HUDEP-2 (cell line): ENCODE results near the gene KDSR.
A peak's percentile ranks its signal among the peaks of the same experiment; 100 is the strongest.
"Not testable (repeated sequence)": the region's sequence is repeated elsewhere in the genome, so short reads cannot be mapped to it uniquely, and the experiment has no call there.

Source experiments
- DNase-seq, 76 experiments: peaks; one replicate each; lab custom pipeline; 2025; ENCODE audit not compliant: unreplicated experiment in 76 of 76; lab: John Stamatoyannopoulos, UW

The KDSR gene

DNA sequence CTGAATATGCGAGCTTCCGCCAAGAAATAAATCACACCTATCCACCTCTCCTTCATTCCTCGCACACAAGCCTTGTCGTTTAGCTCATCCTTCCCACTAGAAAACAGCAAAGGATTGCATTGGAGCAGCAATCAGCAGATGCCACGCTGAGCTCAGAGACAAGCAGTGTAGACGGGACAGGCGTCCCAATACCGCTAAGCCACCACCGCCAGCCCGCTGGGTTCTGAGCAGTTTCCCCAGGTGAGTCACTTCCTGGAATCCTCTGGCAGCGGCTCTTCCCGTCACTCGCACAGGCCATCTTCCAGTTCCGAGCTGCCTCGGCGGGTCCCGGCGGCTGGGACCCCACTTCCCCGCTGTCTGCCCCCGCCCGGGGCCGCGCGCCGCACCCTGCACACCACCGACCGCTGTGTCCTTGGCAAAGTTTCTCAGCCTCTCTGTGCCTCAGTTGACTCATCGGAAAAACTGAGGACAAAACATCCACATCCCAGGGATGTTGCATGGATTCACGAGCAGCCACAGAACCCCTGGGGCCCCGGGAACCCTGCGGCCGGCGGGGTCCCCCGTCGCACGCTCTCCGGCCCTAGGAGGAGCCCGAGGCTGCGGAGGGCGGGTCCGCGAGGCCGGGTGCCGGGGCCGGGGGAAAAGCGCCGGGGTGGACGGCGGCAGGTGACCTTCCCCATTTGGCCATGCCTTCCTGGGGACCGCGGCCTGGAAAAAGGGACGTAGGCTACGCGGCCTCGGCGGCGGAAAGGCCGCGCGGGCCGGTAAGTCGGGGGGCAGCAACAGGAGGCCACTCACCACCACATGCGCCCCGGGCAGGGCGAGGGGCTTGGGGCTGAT lies 573 bp downstream of the KDSR start:
- DNase-seq = peak in 23 of 76 experiments; percentile 2 to 52 (median 20)

DNA sequence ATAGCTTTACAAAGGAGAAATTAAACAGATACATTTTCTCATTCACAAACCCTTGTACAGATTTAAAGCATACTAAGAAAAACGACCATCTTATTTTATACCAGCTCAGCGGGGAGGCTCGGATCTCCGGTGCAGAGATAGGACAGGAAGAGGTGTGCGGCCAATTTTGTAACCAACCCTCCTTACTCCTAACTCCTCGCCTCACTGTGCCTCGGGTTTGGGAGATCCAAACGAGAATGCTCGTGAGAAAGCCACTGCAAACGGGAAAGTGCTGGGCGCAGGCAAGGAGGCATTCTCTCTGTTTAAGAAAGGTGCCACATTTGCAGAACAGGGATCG lies 1.2 kb downstream of the KDSR start:
- DNase-seq = no peak

DNA sequence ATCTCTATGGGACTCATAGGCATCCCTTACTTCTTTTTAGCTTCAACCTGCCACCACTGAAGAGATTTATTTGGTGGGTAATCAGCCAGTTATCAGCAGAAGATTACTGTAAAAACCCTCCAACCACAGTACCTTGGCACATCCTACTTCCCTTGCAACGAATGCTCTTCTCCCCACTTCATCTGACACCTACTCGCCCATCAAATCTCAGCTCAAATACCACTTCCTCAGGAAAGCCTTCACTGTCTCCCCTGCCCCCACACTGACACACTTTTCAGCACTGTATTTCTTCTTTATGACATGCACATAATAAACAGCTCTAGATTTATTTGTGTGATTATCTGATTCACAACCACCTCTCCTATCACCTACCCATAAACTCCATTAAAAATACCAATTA lies 3.1 kb downstream of the KDSR start:
- no peak for DNase-seq

DNA sequence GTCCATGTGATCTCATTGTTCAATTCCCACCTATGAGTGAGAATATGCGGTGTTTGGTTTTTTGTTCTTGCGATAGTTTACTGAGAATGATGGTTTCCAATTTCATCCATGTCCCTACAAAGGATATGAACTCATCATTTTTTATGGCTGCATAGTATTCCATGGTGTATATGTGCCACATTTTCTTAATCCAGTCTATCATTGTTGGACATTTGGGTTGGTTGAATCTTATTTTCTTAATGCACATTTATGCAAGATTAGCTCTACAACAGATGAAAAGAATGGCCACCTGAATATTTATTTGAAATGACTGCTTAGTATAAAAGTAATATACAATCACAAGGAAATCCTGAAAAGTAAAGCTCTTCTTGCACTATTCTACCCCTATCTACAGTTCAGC lies 3.6 kb downstream of the KDSR start:
- not testable (repeated sequence) for DNase-seq

DNA sequence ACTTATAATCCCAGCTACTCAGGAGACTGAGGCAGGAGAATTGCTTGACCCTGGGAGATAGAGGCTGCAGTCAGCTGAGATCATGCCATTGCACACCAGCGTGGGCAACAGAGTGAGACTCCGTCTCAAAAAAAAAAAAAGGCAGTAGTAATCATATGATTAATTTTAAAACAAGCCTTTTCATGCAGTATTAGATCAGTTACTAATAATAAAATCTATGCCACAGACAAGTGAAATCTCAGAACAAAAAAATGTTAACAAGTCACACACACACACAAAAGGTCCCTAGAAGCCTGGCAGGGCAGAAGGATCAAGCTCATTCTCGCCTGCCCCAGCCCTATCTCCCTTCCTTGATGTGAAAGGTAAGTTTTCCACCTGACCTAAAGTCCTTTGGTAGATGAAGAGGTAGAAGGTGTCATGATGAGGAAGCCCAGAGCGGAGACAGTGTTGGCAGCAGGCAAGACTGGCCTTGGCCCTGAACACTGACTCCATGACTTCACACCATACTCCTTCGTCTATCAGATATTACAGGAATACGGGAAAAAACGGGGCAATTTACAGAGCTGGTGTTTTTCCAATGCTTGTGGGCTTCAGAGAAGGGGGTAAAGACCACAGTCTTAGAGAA lies 10.6 kb downstream of the KDSR start:
- DNase-seq = no peak

DNA sequence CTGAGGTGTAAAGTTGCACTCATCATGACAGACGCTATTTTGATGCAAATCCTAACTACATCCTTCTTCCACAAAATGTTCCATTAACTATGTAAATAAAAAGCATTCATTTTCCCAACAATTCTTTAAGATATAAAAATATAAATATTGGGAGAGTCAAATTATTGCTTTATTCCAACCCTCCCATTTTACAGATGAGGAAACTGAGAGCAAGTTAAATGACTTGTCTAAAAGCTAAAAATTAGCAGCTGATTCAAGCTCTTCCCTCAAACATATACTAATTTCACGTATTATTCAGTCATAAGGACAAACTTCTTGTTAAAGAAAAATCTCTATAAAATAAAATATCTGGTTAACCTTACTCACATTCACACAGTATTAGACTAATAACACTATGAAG lies 16.8 kb downstream of the KDSR start:
- DNase-seq = no peak

DNA sequence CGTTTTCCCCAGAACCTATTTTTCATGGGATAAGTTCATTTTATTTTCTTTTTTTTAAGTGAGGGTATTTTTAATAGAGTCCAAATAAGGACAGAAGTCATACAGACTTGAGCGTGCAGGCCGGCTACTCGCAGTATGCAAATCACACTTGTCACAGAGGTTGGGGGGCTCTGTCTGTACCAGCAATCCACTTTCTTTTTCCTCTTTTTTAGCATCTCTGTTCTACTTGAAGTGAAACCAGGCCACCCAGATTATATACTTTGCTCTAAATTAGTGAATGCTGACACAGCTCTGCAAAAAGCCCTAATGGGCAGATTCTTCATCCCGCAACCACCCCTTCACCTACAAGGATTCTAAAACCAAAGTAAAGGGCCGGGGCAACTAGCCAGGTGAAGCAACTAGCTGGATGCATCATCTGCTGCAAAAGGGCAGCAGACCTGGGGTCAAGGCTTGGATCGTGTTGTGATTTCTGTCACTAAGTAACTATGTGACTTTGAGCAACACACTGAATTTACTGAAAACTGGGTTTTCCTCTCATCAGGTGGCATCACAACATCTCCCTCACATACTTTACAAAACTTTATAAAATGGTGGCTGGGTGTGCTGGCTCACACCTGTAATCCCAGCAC lies 18.4 kb downstream of the KDSR start:
- no peak for DNase-seq

DNA sequence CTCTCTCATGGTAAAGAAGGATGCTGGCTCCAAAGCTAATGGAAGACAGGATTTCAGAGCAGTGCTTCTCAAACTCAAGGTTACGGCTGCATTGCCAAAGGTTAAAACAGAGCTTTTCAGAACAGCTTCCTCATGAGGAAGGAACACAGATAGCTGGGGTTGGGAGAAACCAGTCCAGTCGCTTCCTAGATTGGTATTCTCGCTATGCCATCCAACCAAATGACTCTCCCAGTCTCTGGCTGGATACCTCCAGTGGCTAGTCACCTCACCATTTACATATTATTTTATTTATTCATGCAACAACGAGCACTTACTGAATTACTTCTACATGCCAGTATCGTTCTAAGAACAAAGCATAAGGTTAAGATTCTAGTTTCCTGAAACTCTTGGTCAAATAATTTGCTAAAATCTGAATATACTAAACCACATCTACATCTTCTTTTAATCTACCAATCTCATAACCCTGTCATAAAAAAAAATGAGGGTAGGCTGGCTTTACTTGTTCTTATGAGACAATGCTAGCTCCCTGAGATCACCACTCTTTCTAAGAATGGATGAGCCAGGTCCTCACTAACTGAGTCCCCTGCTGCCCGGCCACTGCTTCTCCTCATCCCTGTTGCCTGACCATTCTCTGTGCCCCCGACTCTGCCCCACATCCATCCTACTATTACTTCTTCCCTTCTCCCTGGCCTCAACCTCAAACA lies 20.4 kb downstream of the KDSR start:
- no peak for DNase-seq

DNA sequence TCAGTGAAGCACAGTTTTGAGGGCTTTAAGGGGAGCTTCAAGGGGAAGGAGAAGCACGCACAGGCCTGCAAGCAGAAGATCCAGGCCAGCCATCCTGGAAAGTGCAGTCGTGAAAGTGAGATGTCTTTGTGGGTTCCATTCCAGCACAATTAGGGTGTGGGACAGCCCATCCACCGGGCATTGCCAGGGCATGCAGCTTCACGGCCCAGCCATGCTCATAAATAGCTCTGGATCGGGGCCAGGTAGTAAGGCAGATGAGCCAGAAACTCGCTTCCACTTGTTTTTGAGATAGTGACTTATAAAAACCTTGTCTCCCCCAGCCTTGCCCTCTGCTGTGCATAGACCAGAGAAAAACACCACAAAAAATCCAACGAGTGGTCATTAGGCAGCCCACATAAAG lies 21.0 kb downstream of the KDSR start:
- DNase-seq = no peak

DNA sequence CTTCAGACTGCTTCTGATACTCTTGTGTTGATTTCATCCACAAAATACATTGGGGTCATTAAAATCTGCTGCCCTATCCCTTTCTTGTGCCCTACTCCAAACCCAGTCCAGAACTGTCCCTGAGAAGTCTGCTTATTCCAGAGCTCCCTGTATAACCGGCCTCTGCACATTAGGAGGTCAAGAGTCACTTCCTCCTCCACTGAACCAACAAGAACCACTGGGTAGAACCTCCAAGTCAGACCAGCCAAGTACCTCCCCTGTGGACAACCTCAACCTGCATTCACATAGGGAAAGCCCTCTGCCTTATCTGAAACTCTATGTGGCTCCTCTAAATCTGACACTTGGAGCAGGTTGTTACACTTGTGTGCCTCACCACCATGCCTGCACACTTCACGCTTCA lies 22.1 kb downstream of the KDSR start:
- DNase-seq = no peak

DNA sequence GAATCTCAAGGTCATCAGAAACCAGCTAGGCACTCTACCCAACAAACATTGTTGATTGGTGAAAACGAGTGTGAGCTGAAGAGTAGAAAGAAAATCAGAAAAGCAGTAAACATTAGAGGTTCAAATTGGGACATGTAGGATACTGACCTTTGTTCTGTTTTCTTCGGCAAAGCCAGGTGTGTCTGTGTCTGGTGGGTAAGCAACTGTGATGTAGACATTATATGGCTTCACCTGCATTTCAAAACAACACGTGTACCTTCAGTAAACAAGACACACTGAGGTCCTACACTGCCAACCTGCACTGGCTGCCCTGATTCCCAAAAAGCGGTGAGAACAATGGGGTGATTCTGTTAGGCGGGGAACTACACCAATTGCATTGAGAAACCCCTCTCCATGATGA lies 22.7 kb downstream of the KDSR start:
- DNase-seq = no peak

DNA sequence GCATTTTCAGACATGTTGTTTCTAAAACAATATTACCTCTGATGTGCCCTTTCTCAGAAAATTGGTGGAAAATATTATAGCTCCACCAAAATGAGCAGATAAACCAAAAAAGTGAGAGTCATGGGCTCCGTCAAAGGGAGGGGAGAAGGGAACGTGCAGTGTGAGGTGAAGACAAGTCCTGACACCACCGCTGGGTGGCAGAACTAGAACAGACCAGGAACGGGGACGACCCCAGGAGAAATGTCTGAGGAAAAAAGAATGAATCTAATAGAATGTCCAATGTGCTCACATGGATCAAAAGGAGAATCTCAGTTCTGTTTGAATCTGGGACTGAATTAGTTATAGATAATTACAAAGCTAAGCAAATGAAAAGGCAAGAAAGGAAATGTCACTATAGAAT lies 24.8 kb downstream of the KDSR start:
- peak in 35 of 76 experiments; percentile 1 to 56 (median 17) for DNase-seq

DNA sequence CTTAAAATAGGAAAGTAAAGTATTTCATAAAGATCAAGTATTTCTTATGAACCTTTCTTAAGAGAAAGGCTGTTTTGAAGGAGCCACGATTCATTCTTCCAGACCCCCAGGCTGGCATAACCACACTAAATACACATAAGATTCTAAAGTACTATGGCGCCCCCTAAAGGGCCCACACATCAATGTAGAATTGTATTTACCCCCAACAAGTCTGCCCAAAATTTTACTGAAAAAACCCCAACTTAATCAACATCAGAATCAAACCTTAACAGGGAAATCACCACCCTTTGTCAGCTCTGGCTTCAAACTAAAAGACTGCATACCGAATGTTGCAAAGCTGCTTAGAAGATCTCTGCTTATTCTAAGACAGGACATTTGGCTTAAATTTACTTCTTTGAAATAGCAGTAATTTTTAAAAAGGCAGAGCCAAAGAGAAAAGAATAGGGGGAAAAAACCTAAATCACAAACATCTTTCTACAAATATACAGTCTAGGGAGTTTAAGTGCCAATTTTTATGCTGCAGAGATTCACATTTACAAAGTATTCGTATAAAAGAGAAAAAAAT lies 27.0 kb downstream of the KDSR start:
- DNase-seq = peak in 34 of 76 experiments; percentile 1 to 48 (median 14)

DNA sequence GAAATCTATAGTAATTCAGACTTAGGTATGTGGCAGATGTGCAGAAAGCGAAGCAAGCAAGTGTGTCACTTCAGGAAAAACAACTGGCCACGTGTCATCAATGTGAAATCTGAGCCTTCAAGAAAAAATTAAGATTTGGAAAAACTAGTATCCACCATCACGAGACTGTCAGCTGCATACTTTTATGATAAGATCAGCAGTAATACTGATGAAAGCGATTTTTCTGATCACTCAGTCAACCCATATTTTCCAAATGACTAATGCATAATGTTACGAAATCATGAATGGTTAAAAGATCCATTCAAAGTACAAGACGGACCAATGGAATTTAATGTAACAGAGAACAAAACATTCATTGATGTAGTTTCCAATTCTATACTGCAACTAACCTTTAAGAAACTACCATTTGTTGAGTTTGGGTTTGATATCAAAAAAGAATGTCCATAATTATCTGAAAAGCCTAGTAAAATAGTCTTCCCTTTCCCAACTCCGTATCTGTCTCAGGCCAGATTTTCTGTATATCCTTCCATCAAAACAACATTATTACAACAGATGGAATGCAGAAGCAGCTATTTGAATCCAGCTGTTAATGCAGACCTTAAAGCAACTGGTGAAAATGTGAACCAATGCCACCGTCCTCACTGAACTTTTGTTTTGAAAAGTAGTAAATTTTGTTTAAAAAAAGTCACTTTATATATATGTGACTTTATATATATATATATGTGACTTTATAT lies 30.5 kb downstream of the KDSR start:
- no peak for DNase-seq

DNA sequence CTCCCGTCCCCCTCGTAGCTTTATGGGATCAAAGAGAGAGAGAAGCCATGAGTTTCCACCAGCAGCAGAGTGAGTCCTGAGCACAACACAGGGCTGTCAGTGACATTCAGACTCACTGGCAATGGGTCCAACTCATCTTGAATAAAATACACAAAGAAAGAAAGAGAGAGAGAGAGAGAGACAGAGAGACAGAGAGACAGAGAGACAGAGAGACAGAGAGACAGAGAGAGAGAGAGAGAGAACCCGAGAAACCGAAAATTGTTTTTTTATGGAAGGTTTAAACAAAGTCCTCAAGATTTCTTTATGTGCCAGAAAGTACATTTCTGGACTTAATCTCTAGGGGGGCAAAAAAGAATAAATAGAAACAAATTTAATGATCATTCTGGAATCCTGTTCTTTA lies 35.9 kb downstream of the KDSR start:
- DNase-seq = no peak

DNA sequence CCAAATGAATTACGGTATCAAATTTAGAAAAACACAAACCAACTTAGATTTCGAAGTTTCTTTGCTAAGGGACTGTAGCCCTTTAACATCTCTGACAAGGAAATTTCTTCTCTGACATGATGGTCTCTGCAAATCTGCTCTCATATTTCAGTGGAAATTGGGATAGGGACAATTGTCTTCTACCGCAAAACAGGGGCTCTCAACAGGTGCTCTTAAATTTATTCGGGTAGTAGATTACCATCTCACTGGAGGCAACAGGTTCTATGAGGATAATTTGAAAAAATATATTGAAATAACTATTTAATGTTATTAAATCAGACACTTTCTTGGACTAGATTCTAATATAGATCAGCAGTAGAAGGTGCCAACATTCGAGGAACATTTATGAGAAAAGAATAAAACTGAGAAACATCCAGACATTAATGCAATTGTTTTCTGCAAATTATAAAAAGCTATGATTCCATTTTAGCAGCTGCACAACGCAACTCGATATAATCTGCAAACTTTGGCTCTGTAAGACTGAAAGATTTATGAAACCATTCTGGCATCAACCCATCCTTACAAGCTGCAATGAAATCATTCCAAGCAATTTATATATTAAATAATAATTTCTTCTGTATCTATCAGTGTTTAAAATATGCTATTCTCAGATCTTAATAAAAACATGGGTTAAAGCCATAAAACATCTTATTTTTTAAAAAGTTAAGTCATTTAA lies 37.4 kb downstream of the KDSR start:
- no peak for DNase-seq

DNA sequence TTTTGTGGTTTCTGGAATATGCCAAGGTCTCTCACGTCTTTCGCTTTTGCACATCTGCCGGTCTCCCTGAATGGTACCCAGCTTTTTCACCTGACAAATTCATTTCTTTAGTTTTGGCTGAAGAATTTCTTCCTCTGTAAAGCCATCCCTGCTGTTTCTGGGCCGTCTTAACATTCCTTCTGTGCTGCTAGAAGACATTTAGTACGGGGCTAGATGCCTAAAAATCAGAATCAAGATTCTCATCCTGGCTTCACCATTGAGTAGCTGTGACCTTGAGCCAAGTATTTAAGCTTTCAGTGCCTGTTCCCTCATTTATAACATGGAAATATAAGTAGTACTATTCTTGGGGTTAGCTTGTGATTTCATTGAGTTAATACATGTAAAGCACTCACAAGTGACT lies 41.0 kb downstream of the KDSR start:
- no peak for DNase-seq

DNA sequence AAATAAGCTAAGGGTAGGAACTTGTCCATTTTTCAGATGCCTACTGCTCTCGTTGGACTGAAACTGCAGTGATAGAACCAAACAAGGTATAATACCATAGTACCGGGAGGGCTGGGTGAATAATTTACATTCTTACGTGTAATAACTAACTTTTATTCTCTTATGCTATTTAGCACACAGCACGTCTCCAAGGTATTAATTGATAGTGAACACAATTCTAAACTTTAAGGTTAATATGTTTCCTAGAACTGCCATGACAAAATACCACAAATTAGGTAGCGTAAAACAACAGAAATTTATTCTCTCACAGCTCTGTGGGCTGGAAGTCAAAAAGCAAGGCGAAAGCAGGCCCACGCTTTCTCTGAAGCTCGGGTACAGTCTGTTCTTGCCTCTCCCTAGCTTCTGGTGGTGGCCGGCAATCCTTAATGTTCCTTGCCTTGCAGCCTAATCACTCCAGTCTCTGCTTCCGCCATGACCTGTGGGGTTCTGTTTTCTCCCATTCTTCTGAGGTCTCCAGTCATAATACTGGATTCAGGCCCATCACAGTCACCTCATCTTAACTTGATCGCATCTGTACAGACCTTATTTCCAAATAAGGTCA lies 41.8 kb downstream of the KDSR start:
- no peak for DNase-seq

DNA sequence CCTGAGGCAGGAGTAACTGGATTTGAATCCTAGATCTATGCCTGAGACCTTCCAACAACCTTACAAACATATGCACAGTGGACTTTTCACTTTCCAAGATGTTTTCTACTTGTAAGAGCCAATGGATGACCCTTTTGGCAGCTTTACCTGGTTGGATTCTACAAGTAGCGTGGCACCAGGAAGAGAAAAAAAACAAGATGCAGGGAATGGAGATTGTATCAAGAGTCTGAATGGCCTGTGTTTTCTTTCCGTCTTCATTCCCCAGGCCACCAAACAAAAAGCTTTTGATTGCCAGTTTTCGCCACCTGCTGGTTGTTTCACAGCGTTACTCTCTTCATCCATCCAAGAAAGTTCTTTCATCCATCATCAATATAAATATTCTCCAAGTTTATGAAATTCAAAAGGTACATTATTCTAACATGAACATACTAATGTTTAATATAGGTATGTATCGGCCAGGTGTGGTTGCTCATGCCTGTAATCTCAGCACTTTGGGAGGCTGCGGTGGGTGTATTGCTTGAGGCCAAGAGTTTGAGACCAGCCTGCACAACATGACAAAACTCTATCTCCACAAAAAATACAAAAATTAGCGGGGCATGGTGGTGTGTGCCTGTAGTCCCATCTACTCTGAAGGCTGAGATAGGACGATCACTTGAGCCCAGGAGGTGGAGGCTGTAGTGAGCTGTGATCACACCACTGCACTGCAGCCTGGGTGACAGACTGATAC lies 43.9 kb downstream of the KDSR start:
- DNase-seq = peak in 57 of 76 experiments; percentile 3 to 74 (median 34)
